ENCODE results near the gene FCSK. TPM values are rescaled to one million over a fixed set of nuclear protein-coding genes. Genes with fewer than 3 reads are reported as not detected.
A peak's percentile ranks its signal among the peaks of the same experiment; 100 is the strongest.
"Not testable (repeated sequence)": the region's sequence is repeated elsewhere in the genome, so short reads cannot be mapped to it uniquely, and the experiment has no call there.

Gene FCSK
- total and polyA plus RNA-seq, 9 donors, result 5.1 to 29.4 (median 20.0) TPM

DNA sequence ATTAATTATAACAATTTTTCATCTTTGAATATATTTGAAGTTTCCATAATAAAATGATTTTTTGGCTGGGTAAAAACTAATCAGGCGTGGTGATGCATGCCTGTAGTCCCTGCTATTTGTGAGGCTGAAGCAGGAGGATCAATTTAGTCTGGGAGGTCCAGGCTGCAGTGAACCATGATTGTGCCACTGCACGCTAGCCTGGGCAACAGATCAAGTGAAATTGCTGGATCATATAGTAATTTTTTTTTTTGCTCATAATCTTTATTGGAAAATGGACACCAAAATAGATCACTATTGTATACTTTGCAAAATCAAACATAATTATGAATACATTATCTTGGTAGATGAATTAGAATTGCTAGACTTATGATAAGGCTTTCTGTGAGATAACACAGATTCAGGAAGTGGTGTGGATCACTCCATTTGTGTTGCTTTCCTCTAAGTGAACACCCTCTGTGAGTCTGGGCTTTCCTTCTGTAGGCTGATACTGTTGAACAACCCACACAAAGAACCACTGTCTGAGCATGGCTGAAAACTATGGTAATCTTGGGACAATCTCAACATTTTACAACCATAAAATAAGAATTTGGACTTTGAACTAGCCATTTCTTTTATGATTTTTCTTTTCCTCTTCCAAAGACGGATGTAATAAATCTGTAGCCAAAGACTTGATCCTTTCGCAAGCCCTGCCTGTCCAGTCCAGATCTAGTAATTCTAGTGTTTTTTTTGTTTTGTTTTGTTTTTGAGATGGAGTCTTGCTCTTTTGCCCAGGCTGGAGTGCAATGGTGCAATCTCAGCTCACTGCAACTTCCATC is 9.9 kb upstream of the FCSK start:
- Histone ChIP-seq H3K27me3 (no peaks in the 10 kb centered on the region), H3K4me3 (no peak overlapping the region), H3K27ac (no peak overlapping the region), H3K36me3 (no peaks in the 10 kb centered on the region), H3K4me1 (ENCODE audit: insufficient read depth) (no peaks in the 10 kb centered on the region), H3K9me3 (no peaks in the 10 kb centered on the region)
- no peak for DNase-seq
- 77 to 90% (median 89%) methylated on average over 4 of the region's 4 CpGs for WGBS, 3 donors
- intact Hi-C loops (cut with DNase I), result no loop called here
- TF ChIP-seq EP300 (IDR thresholded peaks at IDR 0.05) (no peak), POLR2A (IDR thresholded peaks at IDR 0.05) (no peak)
- TF ChIP-seq, protein P1, sequence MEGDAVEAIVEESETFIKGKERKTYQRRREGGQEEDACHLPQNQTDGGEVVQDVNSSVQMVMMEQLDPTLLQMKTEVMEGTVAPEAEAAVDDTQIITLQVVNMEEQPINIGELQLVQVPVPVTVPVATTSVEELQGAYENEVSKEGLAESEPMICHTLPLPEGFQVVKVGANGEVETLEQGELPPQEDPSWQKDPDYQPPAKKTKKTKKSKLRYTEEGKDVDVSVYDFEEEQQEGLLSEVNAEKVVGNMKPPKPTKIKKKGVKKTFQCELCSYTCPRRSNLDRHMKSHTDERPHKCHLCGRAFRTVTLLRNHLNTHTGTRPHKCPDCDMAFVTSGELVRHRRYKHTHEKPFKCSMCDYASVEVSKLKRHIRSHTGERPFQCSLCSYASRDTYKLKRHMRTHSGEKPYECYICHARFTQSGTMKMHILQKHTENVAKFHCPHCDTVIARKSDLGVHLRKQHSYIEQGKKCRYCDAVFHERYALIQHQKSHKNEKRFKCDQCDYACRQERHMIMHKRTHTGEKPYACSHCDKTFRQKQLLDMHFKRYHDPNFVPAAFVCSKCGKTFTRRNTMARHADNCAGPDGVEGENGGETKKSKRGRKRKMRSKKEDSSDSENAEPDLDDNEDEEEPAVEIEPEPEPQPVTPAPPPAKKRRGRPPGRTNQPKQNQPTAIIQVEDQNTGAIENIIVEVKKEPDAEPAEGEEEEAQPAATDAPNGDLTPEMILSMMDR (IDR thresholded peaks at IDR 0.05), result no peak

DNA sequence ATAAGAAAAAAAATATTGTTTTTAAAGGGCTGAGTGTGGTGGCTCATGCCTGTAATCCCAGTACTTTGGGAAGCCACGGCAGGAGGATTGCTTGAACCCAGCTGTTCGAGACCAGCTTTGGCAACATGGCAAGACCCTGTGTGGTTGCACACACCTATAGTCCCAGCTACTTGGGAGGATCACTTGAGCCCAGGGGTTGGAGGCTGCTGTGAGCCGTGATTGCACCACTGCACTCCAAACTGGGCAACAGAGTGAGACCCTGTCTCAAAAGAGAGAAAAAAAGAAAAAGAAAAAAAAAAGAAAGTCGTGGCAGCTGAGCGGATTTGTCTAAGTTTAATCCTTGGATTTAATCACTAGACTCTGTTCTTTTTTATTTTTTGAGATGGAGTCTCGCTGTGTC is 6.3 kb upstream of the FCSK start:
- WGBS, 3 donors, result 81 to 88% (median 85%) methylated on average over 6 of the region's 6 CpGs
- H3K9me3 ChIP-seq, result no peaks in the 10 kb centered on the region
- no peak overlapping the region for H3K4me3 ChIP-seq
- no peak overlapping the region for H3K27ac ChIP-seq
- H3K36me3 ChIP-seq, result no peaks in the 10 kb centered on the region
- intact Hi-C loops (cut with DNase I), result no loop called here
- H3K4me1 ChIP-seq (ENCODE audit: insufficient read depth), result peaks cover 2% of the 10 kb centered on the region
- no peak for DNase-seq
- H3K27me3 ChIP-seq, result no peaks in the 10 kb centered on the region
- TF ChIP-seq POLR2A (IDR thresholded peaks at IDR 0.05) (no peak), EP300 (IDR thresholded peaks at IDR 0.05) (no peak)
- TF ChIP-seq, protein P1 (IDR thresholded peaks at IDR 0.05), result no peak

GRCh38 chr16:70450142-70451003 is 4.0 kb upstream of the FCSK start:
- not testable (repeated sequence) for H3K4me3 ChIP-seq; H3K9me3 ChIP-seq; H3K27ac ChIP-seq; H3K27me3 ChIP-seq; DNase-seq; H3K36me3 ChIP-seq; H3K4me1 ChIP-seq (ENCODE audit: insufficient read depth)
- intact Hi-C loops (cut with DNase I), result loop anchor here in 1 of 4 donors (5.0 kb wide), 1 partner anchor 63 kb away; no protein-coding TSS in a partner anchor
- WGBS, 3 donors, result 61 to 75% (median 67%) methylated on average over 37 of the region's 37 CpGs

DNA sequence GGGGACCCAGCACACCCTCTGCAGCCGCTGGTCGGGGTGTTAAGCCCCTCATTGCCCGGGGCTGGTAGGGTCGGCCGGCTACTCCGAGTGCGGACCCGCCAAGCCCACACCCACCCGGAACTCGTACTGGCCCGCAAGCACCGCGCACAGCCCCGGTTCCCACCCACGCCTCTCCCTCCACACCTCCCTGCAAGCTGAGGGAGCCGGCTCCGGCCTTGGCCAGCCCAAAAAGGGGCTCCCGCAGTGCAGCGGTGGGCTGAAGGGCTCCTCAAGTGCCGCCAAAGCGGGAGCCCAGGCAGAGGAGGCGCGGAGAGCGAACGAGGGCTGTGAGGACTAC is 3.4 kb upstream of the FCSK start:
- not testable (repeated sequence) for H3K9me3 ChIP-seq; H3K27me3 ChIP-seq; H3K36me3 ChIP-seq; H3K4me3 ChIP-seq; DNase-seq; H3K4me1 ChIP-seq (ENCODE audit: insufficient read depth); H3K27ac ChIP-seq
- intact Hi-C loops (cut with DNase I), result loop anchor here in 1 of 4 donors (5.0 kb wide), 1 partner anchor 64 kb away; no protein-coding TSS in a partner anchor
- WGBS, 3 donors, result 20 to 46% (median 27%) methylated on average over 25 of the region's 25 CpGs

DNA sequence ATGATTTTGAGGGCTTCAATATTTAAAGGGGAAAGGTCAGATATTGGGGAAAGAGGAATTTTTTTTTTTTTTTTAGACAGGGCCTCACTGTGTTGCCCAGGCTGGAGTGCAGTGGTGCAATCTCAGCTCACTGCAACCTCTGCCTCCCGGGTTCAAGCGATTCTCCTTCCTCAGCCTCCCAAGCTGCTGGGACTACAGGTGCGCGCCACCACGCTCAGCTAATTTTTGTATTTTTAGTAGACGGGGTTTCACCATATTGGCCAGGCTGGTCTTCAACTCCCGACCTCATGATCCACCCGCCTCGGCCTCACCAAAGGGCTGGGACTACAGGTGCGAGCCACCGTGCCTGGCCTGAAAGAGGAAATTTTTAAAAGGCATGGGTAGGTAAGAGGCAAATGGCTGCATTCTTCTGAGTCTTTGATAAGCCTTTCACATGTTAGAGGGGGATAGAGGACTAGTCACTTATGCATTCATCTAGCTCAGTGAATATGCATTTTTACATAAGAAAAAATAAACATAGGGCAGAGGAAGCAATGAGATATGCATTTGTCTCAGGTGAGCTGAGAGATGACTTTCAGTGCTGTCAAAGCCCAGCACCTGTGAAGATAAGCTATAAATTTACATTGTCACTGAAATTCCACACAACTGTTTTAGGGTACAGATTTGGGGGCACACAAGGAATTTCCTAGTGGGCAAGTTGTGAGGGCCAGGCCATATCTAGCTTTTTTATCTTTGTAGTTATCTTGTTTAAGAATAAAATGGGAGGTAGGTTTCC is 1.1 kb upstream of the FCSK start:
- H3K27me3 ChIP-seq, result no peaks in the 10 kb centered on the region
- WGBS, 3 donors, result 94 to 96% (median 95%) methylated on average over 11 of the region's 11 CpGs
- H3K4me3 ChIP-seq, result peak overlapping the region; percentile 71
- TF ChIP-seq, protein P1 (IDR thresholded peaks at IDR 0.05), result no peak
- TF ChIP-seq EP300 (IDR thresholded peaks at IDR 0.05), result no peak
- H3K27ac ChIP-seq, result no peak overlapping the region
- intact Hi-C loops (cut with DNase I), result loop anchor here in 1 of 4 donors (5.0 kb wide), 1 partner anchor 66 kb away; no protein-coding TSS in a partner anchor
- H3K4me1 ChIP-seq (ENCODE audit: insufficient read depth), result peaks cover 7% of the 10 kb centered on the region
- DNase-seq, result no peak
- no peaks in the 10 kb centered on the region for H3K36me3 ChIP-seq
- no peaks in the 10 kb centered on the region for H3K9me3 ChIP-seq
